Activated naive CD4-positive, alpha-beta T cell treated with anti-CD3 and anti-CD28 coated beads for 36 hours (primary cell): ENCODE data around the gene MYL7. TPM values are rescaled to one million over a fixed set of nuclear protein-coding genes. Genes with fewer than 3 reads are reported as not detected.
A peak's percentile ranks its signal among the peaks of the same experiment; 100 is the strongest.

ENCODE experiments used
- CTCF ChIA-PET: fragments of 350-600 bp; sonication (Branson Sonifier 250); formaldehyde crosslinking; loops from one replicate; lab custom pipeline; 2021; ENCODE audit warnings: antibody characterized with exemption; lab: Charles Lee
- DNase-seq: peaks from one replicate; pipeline ENCODE4 v3.0.0-alpha.2; 2020
- H3K27ac Mint-ChIP-seq: one replicate; pipeline ENCODE4 v1.8.0; 2021; ENCODE audit warnings: mild to moderate bottlenecking, mixed read lengths
- H3K27me3 Mint-ChIP-seq: one replicate; pipeline ENCODE4 v1.8.0; 2021; ENCODE audit warnings: low read depth, mixed read lengths
- H3K36me3 Mint-ChIP-seq: one replicate; pipeline ENCODE4 v1.8.0; 2021; ENCODE audit warnings: low read depth, mixed read lengths
- H3K4me1 Mint-ChIP-seq: one replicate; pipeline ENCODE4 v1.8.0; 2021; ENCODE audit warnings: low read depth, mixed read lengths
- H3K4me3 Mint-ChIP-seq: one replicate; pipeline ENCODE4 v1.8.0; 2021; ENCODE audit warnings: mild to moderate bottlenecking, moderate library complexity, mixed read lengths
- H3K9me3 Mint-ChIP-seq: one replicate; pipeline ENCODE4 v1.8.0; 2021; ENCODE audit warnings: mixed read lengths
- intact Hi-C: fragments of 100-400 bp; cut with micrococcal nuclease; formaldehyde crosslinking; loops from one replicate; pipeline ENCODE4 v1.15.1; 2023
- total RNA-seq, 2 experiments: library from RNA; stranded (reverse); gene quantifications; one replicate each; pipeline ENCODE4 v1.2.3, GENCODE V29; 2021

MYL7 gene
- total RNA-seq, 2 experiments from 2014 or later = not detected

- Mint-ChIP-seq H3K36me3 (no peaks in the 10 kb centered on the region), H3K4me3 (peak overlapping the region; percentile 69), H3K27ac (no peak overlapping the region), H3K9me3 (no peaks in the 10 kb centered on the region), H3K4me1 (peaks cover 9% of the 10 kb centered on the region), H3K27me3 (peaks cover 4% of the 10 kb centered on the region)
- DNase-seq = no peak
- CTCF ChIA-PET = no interaction called here
- intact Hi-C loops = no loop called here
Observed at GRCh38 chr7:44144968-44145478, 3.9 kb upstream of the MYL7 start.

- no peak overlapping the region for H3K4me3 Mint-ChIP-seq
- peaks cover 9% of the 10 kb centered on the region for H3K4me1 Mint-ChIP-seq
- DNase-seq = no peak
- H3K27me3 Mint-ChIP-seq = peaks cover 4% of the 10 kb centered on the region
- CTCF ChIA-PET = interaction anchor here (0.6 kb wide), 1 partner anchor 658 kb away, joined by 3 read pairs; no protein-coding TSS in a partner anchor
- no peak overlapping the region for H3K27ac Mint-ChIP-seq
- H3K9me3 Mint-ChIP-seq = no peaks in the 10 kb centered on the region
- H3K36me3 Mint-ChIP-seq = no peaks in the 10 kb centered on the region
- intact Hi-C loops = no loop called here
Observed at GRCh38 chr7:44144426-44144967, 3.4 kb upstream of the MYL7 start.

GRCh38 chr7:44143646-44144250 lies 2.6 kb upstream of the MYL7 start:
- CTCF ChIA-PET = interaction anchor here (0.6 kb wide), 1 partner anchor 659 kb away, joined by 3 read pairs; no protein-coding TSS in a partner anchor
- DNase-seq = no peak
- Mint-ChIP-seq H3K4me1 (peaks cover 9% of the 10 kb centered on the region), H3K36me3 (no peaks in the 10 kb centered on the region), H3K9me3 (no peaks in the 10 kb centered on the region), H3K27ac (no peak overlapping the region), H3K27me3 (peaks cover 4% of the 10 kb centered on the region), H3K4me3 (no peak overlapping the region)
- intact Hi-C loops = no loop called here

- peaks cover 9% of the 10 kb centered on the region for H3K4me1 Mint-ChIP-seq
- CTCF ChIA-PET = no interaction called here
- no peaks in the 10 kb centered on the region for H3K9me3 Mint-ChIP-seq
- no peaks in the 10 kb centered on the region for H3K36me3 Mint-ChIP-seq
- H3K27ac Mint-ChIP-seq = no peak overlapping the region
- no peak overlapping the region for H3K4me3 Mint-ChIP-seq
- no peak for DNase-seq
- intact Hi-C loops = no loop called here
- peaks cover 4% of the 10 kb centered on the region for H3K27me3 Mint-ChIP-seq
Observed at GRCh38 chr7:44142028-44142427, 896 bp upstream of the MYL7 start.

DNA sequence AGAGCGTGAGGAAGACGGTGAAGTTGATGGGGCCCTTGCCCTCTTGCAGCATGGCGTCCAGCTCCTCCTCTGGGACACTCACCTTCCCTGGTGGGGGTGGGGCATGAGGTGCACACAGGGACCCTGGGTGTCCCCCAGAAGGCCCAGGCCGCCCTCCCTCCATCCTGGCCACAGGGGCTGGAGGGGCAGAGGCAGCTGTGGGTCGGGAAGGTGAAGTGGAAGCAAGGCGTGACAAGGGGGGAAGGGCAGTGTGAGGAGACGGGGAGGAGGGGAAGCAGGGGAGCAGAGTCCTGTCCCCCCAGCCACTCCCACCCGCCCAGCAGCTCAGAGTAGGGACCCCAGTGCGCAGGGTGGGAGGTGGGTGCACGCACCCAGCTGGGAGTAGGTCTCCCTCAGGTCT lies 791 bp downstream of the MYL7 start:
- intact Hi-C loops = no loop called here
- Mint-ChIP-seq H3K27ac (no peak overlapping the region), H3K4me3 (no peak overlapping the region), H3K9me3 (no peaks in the 10 kb centered on the region), H3K4me1 (peaks cover 4% of the 10 kb centered on the region), H3K36me3 (no peaks in the 10 kb centered on the region), H3K27me3 (peaks cover 4% of the 10 kb centered on the region)
- no peak for DNase-seq
- CTCF ChIA-PET = no interaction called here

DNA sequence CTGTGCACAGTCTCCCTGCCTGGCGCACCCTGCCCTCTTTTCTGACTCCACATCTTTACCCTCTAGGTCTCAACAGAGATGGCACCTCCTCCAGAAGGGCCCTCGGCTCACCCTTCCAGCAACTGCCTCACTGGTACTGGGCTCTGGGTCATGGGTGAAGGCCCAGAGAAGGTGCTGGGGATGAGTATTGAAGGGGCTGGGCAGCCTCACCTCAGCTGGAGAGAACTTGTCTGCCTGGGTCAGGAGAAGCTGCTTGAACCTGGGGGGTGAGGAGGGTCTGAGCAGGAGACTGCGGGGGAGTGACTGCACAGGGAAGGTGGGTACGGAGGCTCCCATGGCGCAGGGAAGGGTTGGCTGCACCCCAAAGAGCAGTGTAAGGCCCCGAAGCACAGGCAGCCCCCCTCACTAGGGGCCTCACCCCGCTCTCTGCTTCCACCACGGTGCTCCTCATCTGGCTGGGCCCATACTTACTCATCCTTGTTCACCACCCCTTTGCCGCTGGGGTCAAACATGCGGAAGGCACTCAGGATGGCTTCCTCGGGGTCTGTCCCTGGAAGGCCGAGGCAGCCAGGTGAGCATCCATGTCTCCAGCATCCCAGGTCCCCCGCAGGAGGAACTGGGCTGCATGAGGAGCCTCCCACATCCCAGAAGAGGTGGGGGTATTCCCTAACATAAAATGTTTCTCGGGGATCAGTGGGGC lies 1.7 kb downstream of the MYL7 start:
- no peak overlapping the region for H3K27ac Mint-ChIP-seq
- no peak overlapping the region for H3K4me3 Mint-ChIP-seq
- no peak for DNase-seq

DNA sequence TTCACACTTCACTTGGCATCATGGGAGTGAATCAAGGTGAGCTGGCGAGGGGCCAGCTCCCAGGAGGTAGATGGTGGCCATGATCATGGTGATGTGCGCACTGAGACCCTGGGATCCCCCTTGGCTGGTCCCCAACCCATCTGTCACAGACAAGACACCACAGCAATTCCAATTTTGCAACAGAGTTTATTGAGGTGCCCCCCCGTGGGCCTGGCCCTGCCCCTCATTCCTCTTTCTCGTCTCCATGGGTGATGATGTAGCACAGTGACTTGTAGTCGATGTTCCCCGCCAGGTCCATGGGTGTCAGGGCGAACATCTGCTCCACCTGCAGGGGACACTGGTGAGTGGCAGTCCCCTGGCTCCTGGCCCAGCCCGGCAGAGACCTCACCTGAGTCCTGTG lies 2.4 kb downstream of the MYL7 start:
- Mint-ChIP-seq H3K4me3 (no peak overlapping the region), H3K36me3 (no peaks in the 10 kb centered on the region), H3K27me3 (no peaks in the 10 kb centered on the region), H3K9me3 (no peaks in the 10 kb centered on the region), H3K27ac (no peak overlapping the region), H3K4me1 (no peaks in the 10 kb centered on the region)
- no peak for DNase-seq
- CTCF ChIA-PET = no interaction called here
- intact Hi-C loops = no loop called here

More for the DNA sequence above, 1.7 kb downstream of the MYL7 start:
- Mint-ChIP-seq H3K27me3 (no peaks in the 10 kb centered on the region), H3K36me3 (no peaks in the 10 kb centered on the region), H3K4me1 (no peaks in the 10 kb centered on the region), H3K9me3 (no peaks in the 10 kb centered on the region)
- CTCF ChIA-PET = no interaction called here
- intact Hi-C loops = no loop called here

GRCh38 chr7:44136731-44137130 lies 4.4 kb downstream of the MYL7 start:
- H3K4me1 Mint-ChIP-seq = no peaks in the 10 kb centered on the region

DNA sequence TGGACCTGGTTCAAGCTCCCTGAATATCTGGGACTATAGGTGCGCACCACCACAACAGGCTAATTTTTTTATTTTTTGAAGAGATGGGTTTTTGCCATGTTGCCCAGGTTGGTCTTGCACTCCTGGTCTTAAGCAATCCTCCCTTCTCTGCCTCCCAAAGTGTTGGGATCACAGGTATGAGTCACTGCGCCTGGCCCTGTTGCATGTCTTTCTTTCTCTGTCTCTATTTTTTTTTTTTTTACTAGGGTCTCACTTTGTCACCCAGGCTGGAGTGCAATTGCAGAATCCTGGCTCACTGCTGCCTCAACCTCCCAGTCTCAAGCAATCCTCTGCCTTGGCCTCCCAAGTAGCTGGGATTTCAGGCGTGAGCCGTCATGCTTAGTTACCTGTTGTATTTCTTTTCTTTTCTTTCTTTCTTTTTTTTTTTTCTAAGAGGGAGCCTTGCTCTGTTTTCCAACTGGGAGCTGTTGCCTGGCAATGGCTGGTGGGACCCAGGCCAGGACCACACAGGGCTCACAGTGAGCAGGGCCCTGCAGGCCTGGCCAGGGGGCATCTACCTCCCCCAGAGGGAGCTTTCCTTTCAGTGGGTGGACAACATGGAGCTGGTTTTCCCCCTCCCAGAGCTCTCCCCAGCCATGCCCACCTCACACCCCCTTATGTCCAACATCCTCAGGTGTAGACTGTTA lies 6.0 kb downstream of the MYL7 start:
- no peak overlapping the region for H3K27ac Mint-ChIP-seq
- CTCF ChIA-PET = interaction anchor here (0.5 kb wide), 1 partner anchor 83 kb away, joined by 3 read pairs; no protein-coding TSS in a partner anchor

More at GRCh38 chr7:44136731-44137130, 4.4 kb downstream of the MYL7 start:
- intact Hi-C loops = no loop called here
- no peak for DNase-seq
- Mint-ChIP-seq H3K27ac (no peak overlapping the region), H3K4me3 (no peak overlapping the region), H3K9me3 (no peaks in the 10 kb centered on the region), H3K36me3 (no peaks in the 10 kb centered on the region), H3K27me3 (no peaks in the 10 kb centered on the region)
- CTCF ChIA-PET = no interaction called here

GRCh38 chr7:44133295-44133694 lies 7.8 kb downstream of the MYL7 start:
- no peaks in the 10 kb centered on the region for H3K36me3 Mint-ChIP-seq
- intact Hi-C loops = no loop called here
- H3K27ac Mint-ChIP-seq = no peak overlapping the region
- no peak overlapping the region for H3K4me3 Mint-ChIP-seq
- H3K27me3 Mint-ChIP-seq = no peaks in the 10 kb centered on the region
- H3K9me3 Mint-ChIP-seq = no peaks in the 10 kb centered on the region
- H3K4me1 Mint-ChIP-seq = no peaks in the 10 kb centered on the region
- CTCF ChIA-PET = no interaction called here
- DNase-seq = no peak

More for the DNA sequence above, 6.0 kb downstream of the MYL7 start:
- no peak for DNase-seq
- H3K27me3 Mint-ChIP-seq = no peaks in the 10 kb centered on the region
- no peak overlapping the region for H3K4me3 Mint-ChIP-seq
- H3K9me3 Mint-ChIP-seq = no peaks in the 10 kb centered on the region
- no peaks in the 10 kb centered on the region for H3K36me3 Mint-ChIP-seq
- no peaks in the 10 kb centered on the region for H3K4me1 Mint-ChIP-seq
- intact Hi-C loops = no loop called here

DNA sequence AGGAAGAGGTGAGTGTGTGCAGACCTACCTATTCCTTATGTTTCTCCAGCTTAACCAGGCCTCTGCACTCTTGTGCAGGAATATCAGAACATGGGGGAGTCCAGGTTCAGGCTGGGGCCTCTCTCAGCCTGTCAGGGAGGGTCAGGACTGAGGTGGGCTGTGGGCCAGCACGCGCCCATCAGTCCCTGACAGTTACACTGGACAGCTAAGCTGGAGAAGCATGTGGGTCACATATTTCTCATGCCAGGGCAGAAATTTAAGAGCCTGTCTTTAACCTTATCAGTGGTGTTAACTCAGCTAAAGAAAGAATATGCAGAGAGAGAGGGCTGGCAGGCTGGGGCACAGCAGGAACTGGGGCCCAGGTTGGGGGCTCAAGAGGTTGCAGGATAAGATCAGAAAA lies 9.1 kb downstream of the MYL7 start:
- no peak overlapping the region for H3K4me3 Mint-ChIP-seq

More for the DNA sequence above, 9.1 kb downstream of the MYL7 start:
- DNase-seq = no peak
- intact Hi-C loops = no loop called here
- Mint-ChIP-seq H3K27me3 (no peaks in the 10 kb centered on the region), H3K36me3 (no peaks in the 10 kb centered on the region), H3K27ac (no peak overlapping the region), H3K4me1 (no peaks in the 10 kb centered on the region), H3K9me3 (no peaks in the 10 kb centered on the region)
- CTCF ChIA-PET = interaction anchor here (1.1 kb wide), 1 partner anchor 27 kb away, joined by 3 read pairs; no protein-coding TSS in a partner anchor
